Hepatocyte (in vitro differentiated cells): ENCODE measurements around the gene SLC9A3. TPM values are rescaled to one million over a fixed set of nuclear protein-coding genes. Genes with fewer than 3 reads are reported as not detected.

Experiments used
- DNase-seq: peaks from one replicate; pipeline ENCODE4 v3.0.0-alpha.2; 2016; ENCODE audit warnings: low spot score
- H2AFZ ChIP-seq: fragments of 200-600 bp; sonication (generic); 2 replicates; pipeline ENCODE4 v1.6.0; 2016; ENCODE audit warnings: antibody characterized with exemption, mild to moderate bottlenecking
- H3K27ac ChIP-seq: fragments of 200-600 bp; sonication (generic); 2 replicates; pipeline ENCODE4 v1.5.1; 2016; ENCODE audit warnings: mild to moderate bottlenecking
- H3K27me3 ChIP-seq: fragments of 200-600 bp; sonication (generic); 2 replicates; pipeline ENCODE4 v1.6.1; 2016
- H3K36me3 ChIP-seq: fragments of 200-600 bp; sonication (generic); replicated peaks from 2 replicates; pipeline ENCODE4 v1.5.1; 2016; ENCODE audit warnings: low read depth; ENCODE audit not compliant: insufficient read depth
- H3K4me1 ChIP-seq: fragments of 200-600 bp; sonication (generic); 2 replicates; pipeline ENCODE4 v1.5.1; 2016; ENCODE audit warnings: mild to moderate bottlenecking, moderate library complexity; ENCODE audit not compliant: insufficient read depth
- H3K4me2 ChIP-seq: fragments of 200-600 bp; sonication (generic); 2 replicates; pipeline ENCODE4 v1.6.0; 2016
- H3K4me3 ChIP-seq: fragments of 200-600 bp; sonication (generic); 2 replicates; pipeline ENCODE4 v1.5.1; 2016; ENCODE audit warnings: mild to moderate bottlenecking
- H3K79me2 ChIP-seq: fragments of 200-600 bp; sonication (generic); 2 replicates; pipeline ENCODE4 v1.6.0; 2017; ENCODE audit warnings: mild to moderate bottlenecking
- H3K9me2 ChIP-seq: fragments of 200-600 bp; sonication (generic); replicated peaks from 2 replicates; pipeline ENCODE4 v1.6.0; 2017; ENCODE audit warnings: mild to moderate bottlenecking; ENCODE audit not compliant: insufficient read depth
- H3K9me3 ChIP-seq: fragments of 200-600 bp; sonication (generic); 2 replicates; pipeline ENCODE4 v1.5.1; 2016; ENCODE audit warnings: low read depth, mild to moderate bottlenecking
- H4K20me1 ChIP-seq: fragments of 200-600 bp; sonication (generic); 2 replicates; pipeline ENCODE4 v1.6.0; 2016; ENCODE audit warnings: mild to moderate bottlenecking; ENCODE audit not compliant: insufficient read depth, poor library complexity, severe bottlenecking
- EZH2 ChIP-seq: fragments of 200-600 bp; sonication (generic); IDR thresholded peaks from 2 replicates; pipeline ENCODE4 v1.6.1; 2016; ENCODE audit warnings: antibody characterized with exemption, mild to moderate bottlenecking, borderline replicate concordance
- EZH2phosphoT487 ChIP-seq: fragments of 200-600 bp; sonication (generic); IDR thresholded peaks from one replicate; pipeline ENCODE4 v1.6.1; 2018; ENCODE audit warnings: antibody characterized with exemption, mild to moderate bottlenecking, low read depth, moderate library complexity; ENCODE audit not compliant: unreplicated experiment, severe bottlenecking
- WGBS: methylation state at CpG from one replicate; pipeline ENCODE4 v1.1.6; 2016; ENCODE audit warnings: low lambda C conversion rate; ENCODE audit errors: missing lambda C conversion rate; 5-methylcytosine and 5-hydroxymethylcytosine counted together
- polyA plus RNA-seq: library from polyadenylated mRNA; unstranded; fragments of >200 nt; fragmentation: Nextera tagmentation; extraction: Ambion mirVana; gene quantifications from 2 replicates; pipeline ENCODE4 v1.2.1, GENCODE V29; 2016
- total RNA-seq: library from RNA; depleted of rRNA; stranded (reverse); fragments of >200 nt; gene quantifications from 2 replicates; pipeline ENCODE4 v1.2.3, GENCODE V29; 2014
- TF ChIP-seq, protein P1 (sequence below): fragments of 200-600 bp; sonication (generic); IDR thresholded peaks from 2 replicates; pipeline ENCODE4 v1.5.1; 2016; ENCODE audit warnings: antibody characterized with exemption, mild to moderate bottlenecking; ENCODE audit not compliant: poor library complexity

Gene SLC9A3
- total and polyA plus RNA-seq, 2 experiments from 2014 or later = 4.8 to 7.4 TPM

DNA sequence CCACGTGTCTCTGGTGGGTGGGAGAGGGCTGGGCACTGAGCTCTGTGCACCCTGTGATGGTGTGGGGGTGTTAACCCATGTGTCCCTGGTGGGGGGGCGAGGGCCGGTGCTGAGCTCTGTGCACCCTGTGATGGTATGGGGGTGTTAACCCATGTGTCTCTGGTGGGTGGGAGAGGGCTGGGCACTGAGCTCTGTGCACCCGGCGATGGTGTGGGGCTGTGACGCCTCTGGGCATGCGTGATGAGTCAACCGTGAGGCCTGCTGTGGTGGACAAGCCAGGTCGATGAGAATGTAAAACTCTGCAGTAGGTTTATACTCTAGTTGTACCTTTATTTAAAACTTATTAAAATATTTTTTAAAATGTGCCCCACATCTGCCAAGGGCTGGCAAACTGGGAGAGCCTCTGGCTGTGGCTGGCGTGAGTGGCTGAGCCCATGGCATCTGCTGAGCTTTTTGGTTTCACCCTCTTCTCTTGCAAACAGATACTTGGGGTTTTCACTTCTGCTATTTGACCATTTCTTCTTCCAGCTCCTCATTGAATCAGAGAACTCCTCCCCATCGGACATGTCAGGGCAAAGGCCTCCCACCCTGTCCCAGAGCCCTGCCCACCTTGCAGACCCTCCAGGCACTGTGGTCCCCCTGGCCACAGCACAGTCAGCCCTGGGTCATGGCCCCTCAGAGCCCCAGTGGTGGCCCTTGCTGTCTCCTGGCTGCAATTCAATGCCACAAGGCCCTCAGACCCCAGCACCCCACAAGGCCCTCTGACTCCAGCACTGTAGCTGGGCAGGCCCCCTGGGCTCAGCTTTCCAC lies 99.7 kb downstream of the SLC9A3 start:
- H3K27ac ChIP-seq = no peak overlapping the region

DNA sequence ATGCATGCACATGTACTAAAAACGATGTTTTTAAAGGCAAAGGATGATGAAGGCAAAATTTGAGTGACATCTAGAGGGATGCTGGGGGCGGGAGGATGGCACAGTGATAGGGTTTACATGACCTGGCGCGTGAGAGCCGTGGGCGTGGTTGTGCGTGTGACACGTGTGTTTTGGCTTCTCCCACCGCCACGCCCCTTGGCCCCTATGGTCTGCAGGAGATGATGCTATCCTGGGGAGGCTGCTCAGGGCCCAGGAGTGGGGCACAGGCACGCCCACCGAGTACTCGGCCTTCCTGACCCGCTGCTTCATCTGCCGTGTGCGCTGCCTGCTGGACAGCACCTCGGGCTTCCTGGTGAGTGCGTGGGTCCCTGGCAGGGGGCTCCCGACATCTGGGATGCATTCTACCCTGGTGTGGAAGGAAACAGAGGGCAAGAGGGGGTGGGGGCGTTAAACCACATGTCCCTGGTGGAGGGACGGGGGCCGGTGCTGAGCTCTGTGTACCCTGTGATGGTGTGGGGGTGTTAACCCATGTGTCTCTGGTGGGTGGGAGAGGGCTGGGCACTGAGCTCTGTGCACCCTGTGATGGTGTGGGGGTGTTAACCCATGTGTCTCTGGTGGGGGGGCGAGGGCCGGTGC lies 100.5 kb downstream of the SLC9A3 start:
- H3K4me1 ChIP-seq = no peaks in the 10 kb centered on the region
- no peaks in the 10 kb centered on the region for H3K27me3 ChIP-seq
- no peaks in the 10 kb centered on the region for H3K79me2 ChIP-seq
- H3K4me3 ChIP-seq = no peak overlapping the region
- no peaks in the 10 kb centered on the region for H3K36me3 ChIP-seq
- H3K9me3 ChIP-seq = no peaks in the 10 kb centered on the region
- no peaks in the 10 kb centered on the region for H4K20me1 ChIP-seq
- no peak for DNase-seq
- H3K27ac ChIP-seq = no peak overlapping the region
- H3K4me2 ChIP-seq = no peak overlapping the region
- TF ChIP-seq, protein P1, sequence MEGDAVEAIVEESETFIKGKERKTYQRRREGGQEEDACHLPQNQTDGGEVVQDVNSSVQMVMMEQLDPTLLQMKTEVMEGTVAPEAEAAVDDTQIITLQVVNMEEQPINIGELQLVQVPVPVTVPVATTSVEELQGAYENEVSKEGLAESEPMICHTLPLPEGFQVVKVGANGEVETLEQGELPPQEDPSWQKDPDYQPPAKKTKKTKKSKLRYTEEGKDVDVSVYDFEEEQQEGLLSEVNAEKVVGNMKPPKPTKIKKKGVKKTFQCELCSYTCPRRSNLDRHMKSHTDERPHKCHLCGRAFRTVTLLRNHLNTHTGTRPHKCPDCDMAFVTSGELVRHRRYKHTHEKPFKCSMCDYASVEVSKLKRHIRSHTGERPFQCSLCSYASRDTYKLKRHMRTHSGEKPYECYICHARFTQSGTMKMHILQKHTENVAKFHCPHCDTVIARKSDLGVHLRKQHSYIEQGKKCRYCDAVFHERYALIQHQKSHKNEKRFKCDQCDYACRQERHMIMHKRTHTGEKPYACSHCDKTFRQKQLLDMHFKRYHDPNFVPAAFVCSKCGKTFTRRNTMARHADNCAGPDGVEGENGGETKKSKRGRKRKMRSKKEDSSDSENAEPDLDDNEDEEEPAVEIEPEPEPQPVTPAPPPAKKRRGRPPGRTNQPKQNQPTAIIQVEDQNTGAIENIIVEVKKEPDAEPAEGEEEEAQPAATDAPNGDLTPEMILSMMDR = no peak
- no peak for TF ChIP-seq EZH2
- no peak for TF ChIP-seq EZH2phosphoT487
- 94% methylated on average over 21 of the region's 24 CpGs for WGBS
- no peak overlapping the region for H2AFZ ChIP-seq
- no peaks in the 10 kb centered on the region for H3K9me2 ChIP-seq

More for the DNA sequence above, 99.7 kb downstream of the SLC9A3 start:
- TF ChIP-seq EZH2phosphoT487 (no peak), EZH2 (no peak)
- TF ChIP-seq, protein P1 = no peak
- H3K9me3 ChIP-seq = no peaks in the 10 kb centered on the region
- no peak overlapping the region for H2AFZ ChIP-seq
- no peaks in the 10 kb centered on the region for H3K27me3 ChIP-seq
- no peaks in the 10 kb centered on the region for H3K79me2 ChIP-seq
- WGBS = 88% methylated on average over 8 of the region's 11 CpGs
- DNase-seq = no peak
- H3K4me1 ChIP-seq = no peaks in the 10 kb centered on the region
- H3K4me3 ChIP-seq = no peak overlapping the region
- no peak overlapping the region for H3K4me2 ChIP-seq
- H4K20me1 ChIP-seq = no peaks in the 10 kb centered on the region
- no peaks in the 10 kb centered on the region for H3K36me3 ChIP-seq
- H3K9me2 ChIP-seq = no peaks in the 10 kb centered on the region

DNA sequence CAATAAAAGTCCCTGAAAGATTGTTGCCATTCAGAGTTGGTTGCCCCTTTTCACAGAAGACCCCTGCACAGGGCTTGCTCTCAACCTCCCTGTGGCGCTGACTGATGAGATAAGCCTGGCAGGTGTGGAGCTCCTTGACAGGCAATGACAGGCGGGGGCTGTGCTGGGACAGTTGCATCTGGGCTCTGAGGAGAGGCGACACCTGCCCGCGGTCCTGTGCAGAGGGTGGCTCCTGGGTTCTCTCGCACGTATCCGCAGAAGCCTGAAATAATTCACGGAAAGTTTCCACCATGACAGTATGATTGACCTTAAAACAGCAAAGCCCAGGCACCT lies 101.0 kb downstream of the SLC9A3 start:
- Histone ChIP-seq H2AFZ (no peak overlapping the region), H3K4me2 (no peak overlapping the region), H3K27me3 (no peaks in the 10 kb centered on the region), H3K4me1 (peaks cover 3% of the 10 kb centered on the region), H3K36me3 (no peaks in the 10 kb centered on the region), H3K27ac (no peak overlapping the region), H3K9me3 (no peaks in the 10 kb centered on the region), H3K79me2 (no peaks in the 10 kb centered on the region), H4K20me1 (no peaks in the 10 kb centered on the region), H3K9me2 (no peaks in the 10 kb centered on the region), H3K4me3 (no peak overlapping the region)
- DNase-seq = no peak
- no peak for TF ChIP-seq EZH2phosphoT487
- no peak for TF ChIP-seq EZH2
- TF ChIP-seq, protein P1 = no peak
- WGBS = 90% methylated on average over 9 of the region's 9 CpGs
